Suprapubic skin (tissue), 4 donors: ENCODE results near the gene SLC9A7. TPM values are rescaled to one million over a fixed set of nuclear protein-coding genes. Genes with fewer than 3 reads are reported as not detected.

Experiments used
- DNase-seq, 2 donors: peaks; one replicate each; pipeline ENCODE4 v3.0.0-alpha.2; 2019; ENCODE audit warnings: low spot score in 2 of 2
- H3K27ac ChIP-seq: fragments of 200-600 bp; sonication (generic); one replicate; pipeline ENCODE4 v1.5.1; 2019
- H3K27me3 ChIP-seq: fragments of 200-600 bp; sonication (generic); one replicate; pipeline ENCODE4 v1.5.1; 2019
- H3K36me3 ChIP-seq: fragments of 200-600 bp; sonication (generic); one replicate; pipeline ENCODE4 v1.5.1; 2019
- H3K4me1 ChIP-seq: fragments of 200-600 bp; sonication (generic); one replicate; pipeline ENCODE4 v1.5.1; 2019
- H3K4me3 ChIP-seq: fragments of 200-600 bp; sonication (generic); one replicate; pipeline ENCODE4 v1.5.1; 2019; ENCODE audit warnings: mild to moderate bottlenecking
- H3K9me3 ChIP-seq: fragments of 200-600 bp; sonication (generic); one replicate; pipeline ENCODE4 v1.5.1; 2019
- CTCF ChIP-seq, 2 donors: fragments of 200-600 bp in 1 of 2; fragments of 450-650 bp in 1 of 2; sonication (generic) in 1 of 2; IDR thresholded peaks; one replicate each; pipeline ENCODE4 v1.5.1; 2016 to 2019; ENCODE audit warnings: antibody characterized with exemption in 2 of 2, mild to moderate bottlenecking in 1 of 2, moderate library complexity in 1 of 2
- EP300 ChIP-seq: sonication (generic); formaldehyde crosslinking; IDR thresholded peaks from one replicate; pipeline ENCODE4 v1.6.1; 2017; ENCODE audit warnings: antibody characterized with exemption
- POLR2A ChIP-seq, 2 donors: fragments of 450-650 bp; IDR thresholded peaks; one replicate each; pipeline ENCODE4 v1.6.1; 2017; ENCODE audit warnings: antibody characterized with exemption in 2 of 2, mild to moderate bottlenecking in 2 of 2, moderate library complexity in 2 of 2
- POLR2AphosphoS5 ChIP-seq, 3 donors: sonication (generic); formaldehyde crosslinking; IDR thresholded peaks; one replicate each; pipeline ENCODE4 v1.6.1; 2017; ENCODE audit warnings: antibody characterized with exemption in 3 of 3
- WGBS: methylation state at CpG from one replicate; pipeline ENCODE4 v1.1.5; 2018; 5-methylcytosine and 5-hydroxymethylcytosine counted together
- total RNA-seq, 4 donors: library from RNA; depleted of rRNA; stranded (reverse); fragments of >200 nt; gene quantifications; one replicate each; pipeline ENCODE4 v1.1.0, GENCODE V29; 2016

The SLC9A7 gene
- total RNA-seq, 4 donors from 2014 or later, result 3.1 to 7.4 (median 6.2) TPM

- Histone ChIP-seq H3K9me3 (no peaks in the 10 kb centered on the region), H3K4me1 (no peaks in the 10 kb centered on the region), H3K36me3 (no peaks in the 10 kb centered on the region), H3K27ac (no peak overlapping the region), H3K27me3 (no peaks in the 10 kb centered on the region), H3K4me3 (no peak overlapping the region)
- no peak for TF ChIP-seq POLR2AphosphoS5 (IDR thresholded peaks at IDR 0.05)
- TF ChIP-seq CTCF (IDR thresholded peaks at IDR 0.05), result no peak
- no peak for TF ChIP-seq EP300
- TF ChIP-seq POLR2A (IDR thresholded peaks at IDR 0.05), result no peak
- 67% methylated on average over 5 of the region's 5 CpGs for WGBS
- DNase-seq, result no peak
Measured at GRCh38 chrX:46713672-46714490, 45.0 kb downstream of the SLC9A7 start.

GRCh38 chrX:46712764-46713163, 46.2 kb downstream of the SLC9A7 start:
- no peak overlapping the region for H3K27ac ChIP-seq
- TF ChIP-seq POLR2AphosphoS5 (IDR thresholded peaks at IDR 0.05) (no peak), EP300 (no peak), POLR2A (IDR thresholded peaks at IDR 0.05) (no peak), CTCF (IDR thresholded peaks at IDR 0.05) (no peak)
- H3K36me3 ChIP-seq, result no peaks in the 10 kb centered on the region
- H3K9me3 ChIP-seq, result no peaks in the 10 kb centered on the region
- H3K4me1 ChIP-seq, result no peaks in the 10 kb centered on the region
- no peak overlapping the region for H3K4me3 ChIP-seq
- H3K27me3 ChIP-seq, result no peaks in the 10 kb centered on the region
- 40% methylated on average over 1 of the region's 1 CpG for WGBS
- DNase-seq, result no peak

GRCh38 chrX:46710927-46711623, 47.8 kb downstream of the SLC9A7 start:
- TF ChIP-seq POLR2AphosphoS5 (IDR thresholded peaks at IDR 0.05) (no peak), CTCF (IDR thresholded peaks at IDR 0.05) (no peak)
- H3K9me3 ChIP-seq, result no peaks in the 10 kb centered on the region
- no peaks in the 10 kb centered on the region for H3K4me1 ChIP-seq
- 45% methylated on average over 8 of the region's 8 CpGs for WGBS
- no peak overlapping the region for H3K27ac ChIP-seq
- no peaks in the 10 kb centered on the region for H3K27me3 ChIP-seq
- H3K36me3 ChIP-seq, result no peaks in the 10 kb centered on the region
- no peak for DNase-seq
- no peak overlapping the region for H3K4me3 ChIP-seq

GRCh38 chrX:46710425-46710824, 48.5 kb downstream of the SLC9A7 start:
- no peaks in the 10 kb centered on the region for H3K36me3 ChIP-seq
- WGBS, result 19% methylated on average over 1 of the region's 1 CpG
- DNase-seq, result no peak
- TF ChIP-seq CTCF (IDR thresholded peaks at IDR 0.05) (no peak), POLR2AphosphoS5 (IDR thresholded peaks at IDR 0.05) (no peak), POLR2A (IDR thresholded peaks at IDR 0.05) (no peak), EP300 (no peak)
- no peaks in the 10 kb centered on the region for H3K9me3 ChIP-seq
- H3K27me3 ChIP-seq, result no peaks in the 10 kb centered on the region
- no peaks in the 10 kb centered on the region for H3K4me1 ChIP-seq
- H3K4me3 ChIP-seq, result no peak overlapping the region
- H3K27ac ChIP-seq, result no peak overlapping the region

GRCh38 chrX:46707274-46707965, 51.5 kb downstream of the SLC9A7 start:
- no peak for DNase-seq
- TF ChIP-seq POLR2AphosphoS5 (IDR thresholded peaks at IDR 0.05), result no peak
- TF ChIP-seq EP300, result no peak
- TF ChIP-seq POLR2A (IDR thresholded peaks at IDR 0.05), result no peak
- no peak for TF ChIP-seq CTCF (IDR thresholded peaks at IDR 0.05)
- H3K9me3 ChIP-seq, result no peaks in the 10 kb centered on the region
- no peaks in the 10 kb centered on the region for H3K36me3 ChIP-seq
- no peak overlapping the region for H3K4me3 ChIP-seq
- H3K27ac ChIP-seq, result no peak overlapping the region
- H3K27me3 ChIP-seq, result no peaks in the 10 kb centered on the region
- no peaks in the 10 kb centered on the region for H3K4me1 ChIP-seq
- 76% methylated on average over 9 of the region's 9 CpGs for WGBS
